ENCODE results near the gene NCKAP1.
"Not testable (repeated sequence)": the region's sequence is repeated elsewhere in the genome, so short reads cannot be mapped to it uniquely, and the experiment has no call there.

The NCKAP1 gene

DNA sequence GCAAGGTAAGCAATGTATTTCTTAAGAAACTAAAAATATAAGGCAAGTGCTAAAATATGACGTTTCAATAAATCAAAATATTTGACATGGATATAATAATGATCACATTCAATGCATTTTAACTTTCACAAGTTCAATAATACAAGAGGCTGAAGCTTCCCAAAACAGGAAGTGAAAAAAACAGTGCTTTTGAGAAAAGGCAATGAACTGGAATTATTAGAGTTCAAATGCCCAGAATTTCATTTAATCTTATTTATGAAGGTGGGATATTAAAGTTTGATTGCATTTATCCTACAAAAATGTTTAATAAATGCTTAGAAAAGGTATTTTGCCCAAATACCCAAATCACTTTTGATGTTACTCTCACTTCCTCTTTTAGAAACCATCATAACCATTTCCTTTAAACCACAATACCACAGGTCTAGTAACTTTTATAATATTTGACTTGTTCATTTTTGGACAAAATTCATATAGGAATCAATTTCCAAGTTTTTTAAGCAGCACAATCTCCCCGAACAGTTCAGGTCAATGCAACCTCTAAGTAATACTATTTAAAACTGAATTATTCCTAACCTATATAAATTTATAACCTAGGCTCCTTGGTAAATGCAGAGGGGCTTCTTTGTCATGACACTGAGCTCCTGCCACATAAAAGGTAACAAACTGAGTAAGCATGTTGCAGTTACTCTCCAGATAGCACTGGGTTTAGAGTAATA is 2.1 kb downstream of the NCKAP1 start:
- no peak for DNase-seq (ENCODE audit: low read depth)

DNA sequence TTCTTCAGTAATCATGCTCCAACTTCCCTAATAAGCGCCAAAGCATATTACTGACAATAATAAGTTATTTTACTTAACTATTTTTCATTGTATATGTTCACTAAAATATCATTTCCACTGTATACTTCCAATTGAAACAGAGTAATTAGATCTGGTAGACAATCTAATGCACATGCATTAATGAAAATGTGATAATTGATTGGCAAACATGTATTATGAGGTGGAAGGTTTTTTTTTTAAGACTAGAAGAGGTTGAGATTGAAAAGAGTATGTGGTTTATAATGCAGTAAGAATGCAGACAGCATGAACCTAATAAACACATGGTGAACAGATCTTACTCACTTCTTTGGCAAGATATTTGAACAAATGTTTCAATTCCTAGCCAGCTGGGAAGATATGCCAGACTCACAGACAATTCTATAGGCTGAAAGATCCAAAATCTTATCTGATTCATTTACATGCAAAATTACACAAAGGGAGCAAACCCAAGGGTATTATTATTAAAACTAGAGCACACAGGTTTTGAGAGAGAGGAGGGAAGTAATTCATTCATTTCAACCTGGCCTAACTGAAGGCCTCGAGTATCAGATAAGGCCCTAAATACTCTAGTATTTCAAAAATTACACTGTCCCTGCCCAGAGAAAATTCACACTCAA is 2.8 kb downstream of the NCKAP1 start:
- DNase-seq (ENCODE audit: low read depth): peak; percentile 74

DNA sequence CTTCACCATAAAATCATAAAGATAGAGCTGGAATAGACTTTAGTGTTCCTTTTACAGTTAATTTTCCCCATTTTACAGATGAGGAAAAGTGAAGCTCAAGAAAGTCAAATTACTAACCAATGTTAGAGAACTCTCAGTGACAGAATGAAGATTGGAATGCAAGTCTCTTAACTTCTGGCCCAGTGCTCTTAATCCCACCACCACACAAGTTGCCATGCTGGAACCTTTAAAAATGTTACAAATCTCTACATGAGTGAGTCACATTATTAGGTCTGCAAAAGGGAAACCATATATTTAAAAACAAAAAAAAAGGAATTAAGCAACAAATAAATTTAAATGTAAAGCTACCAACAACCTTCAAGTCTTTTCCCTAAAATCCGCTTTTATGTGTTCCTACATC is 3.5 kb downstream of the NCKAP1 start:
- peak; percentile 77 for DNase-seq (ENCODE audit: low read depth)

DNA sequence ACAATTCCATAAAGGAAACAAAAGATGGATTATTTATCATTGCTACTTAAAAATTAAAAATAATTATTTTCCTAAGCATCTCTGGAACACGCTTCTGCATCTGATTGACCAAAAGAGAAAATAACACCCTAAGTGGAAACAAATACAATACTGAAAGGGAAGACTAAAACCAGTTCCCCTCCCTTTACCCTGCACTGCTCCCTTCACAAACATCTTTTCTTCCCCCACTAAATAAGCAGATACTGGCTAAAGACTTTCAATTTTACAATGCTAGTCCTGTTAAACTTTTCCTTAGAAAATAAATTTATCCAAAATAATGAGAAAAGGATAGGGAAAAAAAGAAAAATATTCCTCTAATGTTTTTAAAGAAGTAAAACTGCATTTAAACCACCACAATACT is 4.3 kb downstream of the NCKAP1 start:
- DNase-seq (ENCODE audit: low read depth): no peak

DNA sequence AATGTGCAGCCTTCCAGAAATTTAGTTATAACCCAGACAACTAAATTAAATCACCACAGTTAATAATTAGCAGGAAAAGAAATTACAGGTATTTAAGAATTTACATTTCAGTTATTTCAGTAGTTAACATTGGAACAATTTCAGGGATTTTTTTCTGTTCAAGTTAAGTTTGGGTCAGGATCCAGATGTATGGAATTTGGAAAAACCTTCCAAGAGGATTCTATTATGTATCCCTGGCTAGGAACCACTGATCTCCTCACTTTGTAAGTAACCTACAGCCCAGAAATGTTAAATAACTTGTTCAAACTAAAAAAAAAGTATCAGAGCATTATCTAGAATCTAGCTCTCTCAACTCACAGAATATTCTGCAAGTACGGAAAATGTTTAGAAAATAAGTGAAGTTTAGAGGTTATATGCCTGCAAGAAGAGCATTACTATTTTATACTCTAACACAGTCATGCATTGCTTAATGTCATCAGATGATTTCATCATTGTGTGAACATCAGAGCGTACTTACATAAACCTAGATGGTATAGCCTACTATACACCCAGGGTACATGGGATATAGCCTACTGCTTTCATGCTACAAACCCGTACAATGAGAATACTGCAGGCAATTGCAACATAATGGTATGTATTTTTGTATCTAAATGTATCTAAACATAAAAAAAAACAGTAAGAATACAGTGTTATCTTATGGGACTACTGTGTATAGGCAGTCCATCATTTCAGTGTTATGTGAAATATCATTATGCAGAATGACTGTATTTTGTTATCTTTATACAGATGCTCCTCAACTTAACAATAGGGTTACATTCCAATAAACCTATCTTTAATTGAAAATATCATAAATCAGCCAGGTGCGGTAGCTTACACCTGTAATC is 6.1 kb downstream of the NCKAP1 start:
- DNase-seq (ENCODE audit: low read depth): peak; percentile 77

DNA sequence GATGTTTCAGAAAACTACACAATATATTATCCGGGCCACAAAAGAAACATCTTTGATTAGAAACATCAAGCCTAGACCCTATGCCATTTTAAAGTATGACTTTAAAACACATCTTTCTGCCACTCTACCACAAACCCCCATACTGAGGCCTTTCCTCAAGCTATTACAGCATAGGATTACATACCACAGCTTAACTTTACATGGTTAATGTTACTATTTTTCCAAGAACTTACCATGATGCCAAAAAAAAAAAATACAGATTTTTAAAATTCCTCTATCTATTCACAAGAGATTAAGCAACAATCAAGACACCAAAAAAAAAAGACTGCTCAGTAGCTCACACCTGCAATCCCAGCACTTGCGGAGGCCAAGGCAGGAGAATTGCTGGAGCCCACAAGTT is 9.0 kb downstream of the NCKAP1 start:
- DNase-seq (ENCODE audit: low read depth): peak; percentile 42

DNA sequence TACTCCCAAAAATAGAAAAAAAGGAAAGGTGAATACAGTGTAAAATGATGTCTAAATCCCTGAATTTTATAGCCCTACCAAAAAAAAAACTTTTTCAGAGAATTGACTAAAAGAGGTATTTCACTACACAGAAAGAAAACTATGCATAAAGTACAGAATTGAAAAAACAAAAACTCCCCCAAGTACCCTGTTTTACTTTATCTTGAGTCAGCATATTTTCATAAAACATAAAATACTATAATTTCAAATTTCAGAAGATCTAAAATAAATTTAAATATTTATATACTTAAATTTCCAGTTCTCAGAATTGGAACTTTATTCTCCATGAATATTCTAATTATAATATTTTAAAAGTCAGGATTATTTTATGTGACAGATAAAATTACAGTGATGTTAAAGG is 10.1 kb downstream of the NCKAP1 start:
- DNase-seq (ENCODE audit: low read depth): no peak

DNA sequence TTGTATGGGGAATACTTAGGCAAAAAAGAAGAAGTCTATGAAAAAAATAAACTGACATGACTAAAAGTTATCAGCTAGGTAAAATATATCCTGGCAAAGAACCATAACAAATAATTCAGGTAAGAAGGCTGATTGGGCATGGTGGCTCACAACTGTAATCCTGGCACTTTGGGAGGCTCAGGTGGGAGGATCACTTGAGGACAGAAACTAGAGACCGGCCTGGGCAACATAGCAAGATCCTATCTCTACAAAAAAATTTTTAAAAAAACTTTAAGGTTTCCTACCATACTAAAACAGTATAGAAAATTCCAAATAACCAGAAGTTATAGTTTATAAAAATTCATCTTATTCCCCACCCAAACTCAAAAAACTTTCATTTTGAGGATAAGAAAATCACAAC is 10.8 kb downstream of the NCKAP1 start:
- DNase-seq (ENCODE audit: low read depth): no peak

DNA sequence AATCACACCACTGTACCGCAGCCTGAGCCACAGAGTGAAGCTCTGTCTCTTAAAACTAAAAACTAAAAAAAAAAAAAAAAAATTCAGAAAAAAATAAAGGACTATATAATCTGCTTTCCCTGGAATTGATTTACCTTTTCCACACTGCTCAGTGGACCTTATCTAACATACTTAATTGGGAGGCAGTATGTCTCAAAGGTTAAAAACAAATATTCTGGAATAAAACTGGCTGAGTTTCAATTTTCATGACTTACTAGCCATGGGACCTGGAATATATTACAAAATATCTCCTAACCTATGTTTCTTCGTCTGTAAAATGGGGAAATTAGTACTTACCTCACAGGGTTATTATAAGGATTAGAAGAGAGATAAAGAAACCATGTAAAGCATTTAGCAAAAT is 11.8 kb downstream of the NCKAP1 start:
- DNase-seq (ENCODE audit: low read depth): no peak

DNA sequence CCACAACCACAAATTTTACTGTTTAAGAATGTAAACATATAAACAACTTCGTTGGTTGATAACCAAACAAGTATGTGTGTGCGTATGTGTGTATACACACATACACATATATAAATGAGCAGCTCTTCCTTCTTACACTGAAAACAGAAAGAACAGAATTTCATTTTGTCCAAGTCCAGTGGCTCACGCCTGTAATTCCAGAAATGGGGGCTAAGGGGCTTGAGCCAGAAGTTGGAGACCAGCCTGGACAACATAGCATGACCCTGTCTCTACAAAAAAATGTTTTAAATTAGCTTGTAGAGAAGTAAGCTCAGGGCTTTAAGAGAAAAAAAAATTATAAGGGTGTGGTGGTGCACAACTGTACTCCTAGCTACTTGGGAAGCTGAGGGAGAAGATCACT is 12.3 kb downstream of the NCKAP1 start:
- no peak for DNase-seq (ENCODE audit: low read depth)

DNA sequence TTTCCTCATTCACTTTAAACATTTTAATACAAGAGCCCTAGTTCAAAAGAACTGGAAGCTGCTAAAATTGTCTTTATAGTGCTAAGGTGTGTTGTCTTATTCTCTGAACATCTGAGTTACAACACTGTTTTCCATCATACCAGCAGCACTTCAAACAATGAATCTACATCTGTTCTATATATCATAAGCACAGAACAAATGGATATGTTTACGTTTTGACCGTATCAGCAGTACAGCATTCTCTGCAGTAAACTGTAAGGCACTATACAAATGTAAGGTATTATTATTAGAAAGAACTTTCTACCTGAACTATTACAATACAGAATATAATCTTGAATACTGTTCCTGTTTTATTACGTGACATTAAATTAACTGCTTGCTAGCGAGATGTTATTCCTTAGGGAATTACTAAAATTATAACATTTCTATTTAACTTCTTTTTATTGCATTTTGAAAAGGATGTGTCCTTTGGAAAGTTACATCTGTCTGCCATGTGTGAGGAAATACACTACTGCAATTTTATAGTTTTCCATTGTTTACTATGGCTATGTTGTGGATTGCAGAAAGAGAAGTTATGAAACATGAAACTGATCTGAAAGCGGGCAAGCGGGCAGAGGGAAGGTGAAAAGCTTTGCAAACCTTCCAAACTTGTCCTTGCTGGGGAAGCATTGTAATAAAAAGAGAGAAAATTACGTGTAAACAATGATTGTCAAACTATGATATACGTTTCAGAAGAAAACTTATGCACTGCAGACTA is 13.7 kb downstream of the NCKAP1 start:
- DNase-seq (ENCODE audit: low read depth): peak; percentile 25

DNA sequence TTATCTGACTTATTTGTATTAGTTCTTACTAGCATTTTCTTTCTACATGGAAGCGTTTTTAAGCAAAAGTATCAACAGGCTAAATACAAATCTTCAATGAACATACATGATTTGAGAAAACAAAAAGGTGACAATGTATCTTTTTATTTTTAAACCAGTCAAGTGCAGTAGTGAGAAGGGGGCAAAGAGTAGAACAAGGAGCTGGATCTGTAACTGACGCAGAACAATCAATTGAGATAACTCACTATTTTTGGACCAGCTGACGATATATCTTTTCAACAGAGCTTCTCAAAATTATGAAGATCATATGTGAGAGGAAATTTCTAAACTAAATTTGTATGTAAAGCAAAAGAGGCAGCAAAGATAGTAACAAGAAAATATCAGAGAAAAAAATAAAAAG is 15.5 kb downstream of the NCKAP1 start:
- no peak for DNase-seq (ENCODE audit: low read depth)

DNA sequence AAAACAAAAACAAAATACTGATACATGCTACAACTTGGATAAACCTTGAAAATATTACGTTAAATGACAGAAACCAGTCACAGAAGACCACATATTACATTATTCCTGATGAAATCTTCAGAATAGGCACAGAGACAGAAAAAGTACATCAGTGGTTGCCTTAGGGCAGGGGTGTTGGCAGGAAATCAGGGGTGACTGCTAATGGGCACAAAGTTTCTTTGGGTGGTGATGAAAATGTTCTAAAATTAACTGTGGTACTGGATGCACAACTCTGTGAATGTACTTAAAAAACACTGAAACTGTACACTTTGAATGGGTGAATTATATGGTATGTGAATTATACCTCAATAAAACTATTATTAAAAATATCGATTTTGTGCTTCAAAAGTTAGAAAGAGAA is 16.6 kb downstream of the NCKAP1 start:
- no peak for DNase-seq (ENCODE audit: low read depth)

DNA sequence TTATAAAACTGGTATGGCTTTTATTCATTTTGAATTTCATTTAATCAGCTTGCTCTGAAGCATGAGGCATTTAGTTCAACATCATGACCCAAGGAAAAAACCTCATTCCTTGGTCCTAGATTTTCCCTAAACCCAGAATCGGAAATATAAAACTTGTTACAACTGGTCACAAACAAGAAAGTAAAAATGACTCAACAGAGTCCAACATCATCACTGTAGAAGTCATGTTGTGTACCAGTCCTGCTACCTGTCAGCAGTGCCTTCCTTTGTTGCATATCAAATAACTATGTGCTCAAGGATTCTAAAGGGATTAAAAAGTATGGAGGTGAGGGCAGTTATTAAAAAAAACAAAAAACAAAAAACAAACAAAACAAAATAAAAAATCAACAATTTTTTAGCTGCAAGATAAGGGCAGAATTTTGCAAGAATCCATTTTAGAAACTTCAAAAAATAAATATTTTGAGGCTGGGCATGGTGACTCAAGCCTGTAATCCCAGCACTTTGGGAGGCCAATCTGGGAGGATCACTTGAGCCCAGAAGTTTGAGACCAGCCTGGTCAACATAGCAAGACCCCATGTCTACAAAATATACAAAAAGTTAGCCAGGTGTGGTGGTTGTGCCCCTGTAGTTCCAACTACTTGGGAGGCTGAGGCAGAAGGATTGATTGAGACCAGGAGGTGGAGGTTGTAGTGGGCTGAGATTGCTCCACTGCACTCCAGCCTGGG is 18.4 kb downstream of the NCKAP1 start:
- no peak for DNase-seq (ENCODE audit: low read depth)

DNA sequence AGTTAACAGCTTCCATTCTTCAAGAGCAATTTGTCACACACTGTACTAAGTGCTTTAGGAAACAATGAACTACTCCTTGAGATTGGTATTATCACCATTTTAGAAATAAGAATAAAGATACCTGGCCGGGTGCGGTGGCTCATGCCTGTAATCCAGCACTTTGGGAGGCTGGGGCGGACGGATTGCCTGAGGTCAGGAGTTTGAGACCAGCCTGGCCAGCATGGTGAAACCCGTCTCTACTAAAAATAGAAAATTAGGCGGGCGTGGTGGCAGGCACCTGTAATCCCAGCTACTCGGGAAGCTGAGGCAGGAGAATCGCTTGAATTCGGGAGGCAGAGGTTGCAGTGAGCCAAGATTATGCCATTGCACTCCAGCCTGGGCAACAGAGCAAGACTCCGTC is 20.4 kb downstream of the NCKAP1 start:
- DNase-seq (ENCODE audit: low read depth): not testable (repeated sequence)

DNA sequence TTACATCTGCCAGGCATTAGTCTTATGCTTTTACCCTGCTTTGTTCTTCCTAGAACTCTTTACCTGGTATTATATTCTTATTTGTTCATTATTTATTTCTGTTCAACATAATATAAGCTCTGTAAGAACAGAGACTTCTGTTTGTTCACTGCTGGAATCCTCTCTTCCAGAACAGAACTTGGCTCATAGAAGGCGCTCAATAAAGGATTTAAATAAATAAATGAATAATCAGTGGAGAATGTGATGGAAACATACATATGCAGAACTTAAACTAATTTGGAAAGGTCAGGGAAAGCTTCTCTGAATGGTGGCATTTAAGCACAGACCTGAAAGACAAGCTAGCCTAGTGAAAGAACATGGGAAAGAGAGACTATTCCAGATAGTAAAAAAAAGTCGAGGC is 24.3 kb downstream of the NCKAP1 start:
- no peak for DNase-seq (ENCODE audit: low read depth)

DNA sequence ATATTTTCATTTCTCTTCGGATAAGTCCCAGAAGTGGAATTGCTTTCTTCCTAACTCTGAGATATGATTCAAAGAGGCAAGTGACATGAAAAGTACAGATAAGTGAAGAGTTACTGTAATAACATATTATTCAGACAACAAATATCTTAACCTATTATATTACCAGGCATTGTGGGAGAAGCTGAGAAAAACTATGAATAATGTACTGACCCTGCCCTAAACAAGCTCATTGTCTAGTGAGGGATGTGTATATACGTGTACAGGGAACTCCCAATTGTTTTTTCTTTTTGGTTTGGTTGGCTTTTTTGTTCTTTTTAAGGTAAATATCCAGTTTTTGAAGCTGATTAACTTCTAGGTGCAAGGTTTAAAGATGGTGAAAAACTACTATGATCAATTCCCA is 26.5 kb downstream of the NCKAP1 start:
- DNase-seq (ENCODE audit: low read depth): peak; percentile 13

DNA sequence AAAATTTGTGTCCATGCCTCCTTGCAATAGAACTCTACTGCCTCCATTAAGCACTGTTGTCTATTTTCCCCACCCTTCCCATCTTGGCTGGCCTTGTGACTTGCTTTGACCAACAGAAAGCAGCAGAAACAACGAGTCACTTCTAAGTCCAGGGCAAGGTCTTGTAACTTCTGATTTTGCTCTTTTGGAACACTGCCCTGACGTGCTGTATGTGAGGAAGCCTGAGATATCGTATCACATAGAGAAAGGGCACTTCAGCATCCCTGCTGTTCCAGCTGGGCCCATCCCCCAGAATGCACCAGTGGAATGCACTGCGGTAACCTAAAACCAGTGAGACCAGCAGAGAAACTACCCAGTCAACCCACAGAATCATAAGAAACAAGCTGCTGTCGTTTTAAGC is 28.1 kb downstream of the NCKAP1 start:
- DNase-seq (ENCODE audit: low read depth): peak; percentile 68

DNA sequence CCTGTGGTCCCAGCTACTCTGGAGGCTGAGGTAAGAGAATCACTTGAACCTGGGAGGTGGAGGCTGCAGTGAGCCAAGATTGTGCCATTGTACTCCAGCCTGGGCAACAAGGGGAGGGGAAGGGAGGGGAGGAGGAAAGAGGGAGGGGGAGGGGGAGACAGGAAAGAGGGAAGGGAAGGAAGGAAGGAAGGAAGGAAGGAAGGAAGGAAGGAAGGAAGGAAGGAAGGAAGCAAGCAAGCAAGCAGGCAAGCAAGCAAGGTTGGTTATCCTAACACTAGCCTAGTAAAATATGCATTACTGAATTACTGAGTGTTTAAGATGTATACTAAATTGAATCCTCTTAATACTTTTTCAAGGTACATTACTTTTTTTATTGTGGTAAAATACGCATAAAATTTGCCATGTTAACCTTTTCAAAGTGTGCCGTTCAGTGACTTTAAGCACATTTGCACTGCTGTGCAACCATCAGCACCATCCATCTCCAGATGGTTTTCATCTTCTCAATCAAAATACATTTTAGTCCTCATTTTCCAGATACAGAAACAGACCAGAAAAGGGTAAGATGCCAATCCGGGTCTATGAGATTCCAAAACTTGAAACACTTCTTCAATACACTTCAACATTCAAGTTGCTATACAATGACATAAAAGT is 28.9 kb downstream of the NCKAP1 start:
- DNase-seq (ENCODE audit: low read depth): no peak

DNA sequence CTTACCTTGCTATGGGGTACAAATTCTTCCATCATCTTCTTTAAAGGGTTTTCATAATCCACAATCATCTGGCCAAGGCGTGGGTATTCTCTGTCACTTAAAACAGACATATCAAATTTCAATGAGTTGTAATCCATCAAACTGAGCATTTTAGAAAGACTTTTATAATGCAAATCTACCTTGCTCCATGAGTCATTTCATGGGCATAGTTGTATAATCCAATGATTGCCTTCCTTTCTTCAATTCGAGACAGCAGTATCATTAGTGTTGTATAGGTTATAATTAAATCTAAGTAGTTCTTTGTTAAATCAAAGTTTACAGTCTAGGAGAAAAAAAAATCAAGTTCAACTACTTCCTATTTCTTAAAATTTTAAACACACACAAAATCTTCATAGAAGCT is 36.3 kb downstream of the NCKAP1 start:
- DNase-seq (ENCODE audit: low read depth): no peak

DNA sequence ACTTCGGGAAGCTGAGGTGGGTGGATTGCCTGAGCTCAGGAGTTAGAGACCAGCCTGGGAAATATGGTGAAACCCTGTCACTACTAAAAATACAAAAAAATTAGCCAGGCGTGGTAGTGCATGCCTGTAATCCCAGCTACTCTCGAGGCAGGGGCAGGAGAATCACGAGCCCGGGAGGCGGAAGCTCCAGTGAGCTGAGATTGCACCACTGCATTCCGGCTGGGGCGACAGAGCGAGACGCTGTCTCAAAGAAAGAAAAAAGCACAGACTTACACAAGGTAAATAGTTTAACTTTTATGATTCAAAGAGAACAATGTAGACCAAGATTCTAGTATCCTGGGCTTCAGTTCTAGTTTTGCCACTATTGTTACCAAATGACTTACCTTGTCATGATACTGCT is 37.4 kb downstream of the NCKAP1 start:
- DNase-seq (ENCODE audit: low read depth): peak; percentile 78
